Measurements from ENCODE around the gene NR6A1.
A peak's percentile ranks its signal among the peaks of the same experiment; 100 is the strongest.
"Not testable (repeated sequence)": the region's sequence is repeated elsewhere in the genome, so short reads cannot be mapped to it uniquely, and the experiment has no call there.

NR6A1 gene

DNA sequence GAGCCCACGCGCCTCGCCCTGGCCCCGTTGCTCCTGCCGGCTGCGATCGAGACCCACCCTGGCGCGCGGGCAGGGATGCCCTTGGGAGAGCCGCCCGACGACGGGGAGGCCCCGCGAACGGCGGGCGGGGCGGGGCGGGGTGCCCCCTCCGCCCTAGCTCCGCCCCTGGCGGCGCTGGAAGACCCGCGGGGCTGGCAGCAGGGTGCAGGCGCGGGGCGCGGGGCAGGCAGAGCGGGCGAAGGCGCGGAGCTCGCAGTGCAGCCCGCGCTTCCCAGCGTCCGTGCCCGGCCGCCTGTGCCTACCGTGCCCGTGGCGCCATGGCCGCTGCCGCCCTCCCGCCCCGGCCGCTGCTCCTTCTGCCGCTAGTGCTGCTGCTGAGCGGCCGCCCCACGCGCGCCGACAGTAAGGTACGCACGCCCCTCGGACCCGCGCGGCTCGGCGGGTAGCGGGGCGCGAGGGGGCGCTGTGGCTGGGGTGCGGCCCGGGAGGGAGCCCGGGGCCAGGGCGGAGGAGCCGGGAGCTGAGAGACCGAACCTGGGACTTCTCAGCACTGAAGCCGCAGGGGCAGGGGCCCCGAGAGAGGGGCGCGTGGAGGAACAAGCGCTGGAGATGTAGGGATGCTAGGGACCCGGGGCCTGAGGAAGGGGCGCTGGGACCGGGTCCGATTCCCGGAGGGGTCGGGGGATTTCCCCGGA, 6.0 kb upstream of the NR6A1 start, which contains the start of gene OLFML2A:
TSS of gene OLFML2A (plus strand) at position 180 of the 695 bp plus-strand sequence. CDS start at position 318, 138 bp downstream.
- DNase-seq (ENCODE audit: low spot score) = peak; percentile 53

DNA sequence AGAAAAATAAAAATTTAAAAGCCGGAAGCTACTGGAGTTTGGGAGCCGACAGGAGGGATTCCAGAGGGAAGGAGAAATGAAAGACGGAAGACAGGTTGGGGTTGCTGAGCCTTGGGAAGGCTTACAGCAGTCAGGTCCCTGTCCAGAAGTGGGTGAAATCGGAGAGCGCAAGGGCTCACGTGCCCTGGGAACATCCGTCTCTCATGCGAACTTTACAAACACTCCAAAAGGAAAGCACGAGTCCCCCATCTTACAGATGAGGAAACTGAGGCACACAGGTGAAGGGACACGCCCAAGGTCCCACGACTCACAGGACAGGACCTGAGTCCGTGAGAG, 5.5 kb upstream of the NR6A1 start:
- no peak for DNase-seq (ENCODE audit: low spot score)

DNA sequence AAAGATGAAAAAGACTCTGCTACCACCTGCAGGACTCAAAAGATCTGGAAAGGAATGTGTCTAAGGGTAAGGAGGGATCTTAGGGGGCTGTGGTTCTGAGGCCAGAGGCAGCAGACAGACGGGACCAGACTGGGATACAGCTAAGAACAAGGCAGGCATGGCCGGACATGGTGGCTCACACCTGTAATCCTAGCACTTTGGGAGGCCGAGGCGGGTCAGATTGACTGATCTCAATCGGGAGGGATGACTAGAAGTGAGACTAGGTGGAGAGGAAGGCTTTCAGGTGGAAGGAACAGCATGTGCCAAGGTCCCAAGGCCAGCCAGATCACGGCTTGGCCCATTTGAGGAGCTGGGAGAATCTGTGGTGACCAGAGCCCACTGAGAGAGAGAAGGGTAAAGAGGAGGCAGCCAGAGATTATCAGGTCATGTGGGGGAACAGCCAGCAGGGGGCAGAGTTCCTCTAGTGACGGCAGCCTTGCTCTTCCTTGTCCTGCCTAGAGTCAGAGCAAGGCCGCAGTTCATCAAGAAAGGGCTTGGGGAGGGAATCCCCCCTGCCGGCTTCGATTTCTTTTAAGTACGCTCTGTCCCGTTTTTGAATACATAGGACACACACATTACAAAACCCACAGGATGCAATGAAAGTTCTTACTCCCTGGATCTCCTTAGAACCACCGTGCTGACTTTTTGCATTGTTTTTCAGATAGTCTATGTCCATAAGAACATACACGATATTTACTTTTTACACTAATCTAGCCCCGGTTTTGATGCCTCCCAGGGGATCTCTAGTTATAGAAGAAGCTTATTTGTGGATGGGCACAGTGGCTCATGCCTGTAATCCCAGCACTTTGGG, 3.2 kb upstream of the NR6A1 start:
- peak; percentile 73 for DNase-seq (ENCODE audit: low spot score)

DNA sequence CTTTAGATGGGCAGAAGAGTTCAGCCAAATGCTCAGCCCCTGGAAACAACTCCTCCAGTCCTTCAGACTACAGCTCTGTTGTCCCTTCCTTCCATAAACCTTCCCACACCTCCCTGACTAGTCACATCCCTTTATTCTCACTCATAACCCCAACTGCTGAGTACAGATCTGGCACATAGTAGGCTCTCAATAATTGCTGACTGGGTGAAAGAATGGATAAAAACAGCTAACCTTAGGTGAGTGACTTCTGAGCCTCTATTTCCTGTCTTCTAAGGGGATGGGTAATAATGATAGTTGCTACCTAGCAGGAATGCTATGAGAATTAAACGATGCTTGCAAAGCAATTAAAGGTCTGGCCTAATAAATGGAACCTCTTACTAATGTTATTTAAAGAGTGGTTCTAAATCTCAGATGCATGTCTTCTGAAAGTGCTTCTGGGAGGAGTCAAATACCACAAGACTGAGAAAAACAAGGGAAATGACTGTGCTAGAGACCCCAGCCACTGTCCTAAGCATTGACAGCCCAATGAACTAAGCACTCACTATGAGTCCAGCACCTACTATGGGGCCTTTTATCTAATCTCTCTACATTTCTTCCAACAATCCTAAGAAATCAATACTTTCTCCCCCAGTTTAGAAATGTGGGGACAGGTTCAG, 2.5 kb upstream of the NR6A1 start:
- no peak for DNase-seq (ENCODE audit: low spot score)

DNA sequence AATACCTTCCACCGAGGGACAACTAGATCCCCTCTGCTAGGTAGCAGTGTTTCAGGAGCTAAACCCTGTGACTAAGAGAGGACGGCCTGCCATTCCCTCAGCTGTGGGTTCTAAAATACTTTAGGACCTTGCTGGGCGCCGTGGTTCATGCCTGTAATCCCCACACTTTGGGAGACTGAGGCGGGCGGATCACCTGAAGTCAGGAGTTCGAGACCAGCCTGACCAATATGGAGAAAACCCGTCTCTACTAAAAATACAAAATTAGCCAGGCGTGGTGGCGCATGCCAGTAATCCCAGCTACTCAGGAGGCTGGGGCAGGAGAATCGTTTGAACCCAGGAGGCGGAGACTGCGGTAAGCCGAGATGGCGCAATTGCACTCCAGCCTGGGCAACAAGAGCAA, 1.8 kb upstream of the NR6A1 start:
- DNase-seq (ENCODE audit: low spot score) = not testable (repeated sequence)

DNA sequence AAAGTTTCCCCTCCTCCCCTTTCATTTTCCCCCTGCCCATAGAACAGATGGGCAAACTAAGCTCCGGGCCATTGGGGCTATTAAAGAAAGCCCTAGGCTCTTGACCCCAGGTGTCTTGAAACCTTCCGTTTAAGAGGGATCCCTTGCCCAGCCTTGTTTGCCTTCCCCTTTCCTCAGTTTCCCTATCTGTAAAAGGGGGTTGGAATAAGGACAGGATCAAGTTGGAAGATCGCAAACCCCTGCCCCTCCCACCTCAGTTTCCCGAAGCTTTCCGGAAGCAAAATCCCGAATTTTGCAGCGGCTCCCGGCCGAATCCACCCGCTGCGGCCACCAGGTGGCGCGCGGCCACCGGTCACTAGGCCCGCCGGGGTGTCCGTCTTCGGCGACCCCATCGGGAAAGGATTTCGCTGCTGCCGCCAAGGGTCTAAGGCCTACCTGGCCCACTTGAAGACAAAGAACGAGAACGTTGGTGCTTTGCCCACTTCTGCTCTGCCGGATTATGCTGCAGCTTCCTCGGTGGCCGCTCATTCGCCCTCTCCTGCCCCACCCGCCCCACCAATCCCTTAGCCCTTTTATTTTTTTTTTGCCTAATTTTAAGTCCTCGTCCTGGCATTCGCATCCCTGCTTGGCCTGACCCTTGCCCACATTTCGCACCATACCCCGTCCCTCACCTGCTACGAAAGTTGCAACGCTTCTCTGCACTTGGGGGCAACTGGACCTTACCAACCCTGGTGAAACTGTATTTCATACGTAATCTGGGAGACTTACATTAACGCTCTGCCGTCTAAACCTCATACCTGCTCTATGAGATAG, 962 bp upstream of the NR6A1 start:
- DNase-seq (ENCODE audit: low spot score) = peak; percentile 81

DNA sequence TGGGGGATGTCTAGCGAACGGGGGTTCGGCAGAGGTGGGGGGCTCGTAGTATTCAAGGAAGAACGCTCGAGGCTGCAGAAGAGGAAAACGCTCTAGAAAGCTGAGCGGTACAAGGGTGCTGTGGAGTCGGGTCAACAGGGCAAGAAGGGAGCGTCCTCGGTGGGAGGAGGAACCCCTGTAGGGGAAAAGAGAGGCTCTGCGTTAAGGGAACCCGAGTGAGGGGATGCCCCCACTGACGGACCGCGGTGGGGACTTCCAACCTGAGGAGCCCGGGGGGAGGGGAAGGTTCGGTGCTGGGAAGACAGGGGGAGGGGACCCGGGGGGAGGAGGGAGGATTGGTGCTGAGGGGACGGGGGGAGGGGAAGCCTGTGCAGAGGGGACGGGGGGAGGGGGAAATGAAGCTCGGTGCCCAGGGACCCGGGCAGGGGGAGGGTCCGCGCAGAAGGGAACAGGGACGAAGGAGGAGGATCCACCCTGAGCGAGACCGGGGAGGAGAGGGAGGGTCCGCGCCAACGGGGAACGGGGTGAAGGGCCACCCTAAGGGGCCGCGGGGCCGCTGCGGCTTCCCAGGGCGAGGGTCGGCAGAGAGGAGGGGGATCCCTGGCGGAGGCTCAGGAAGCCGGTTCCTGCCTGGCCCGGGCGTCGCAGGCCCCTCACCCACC, 621 bp downstream of the NR6A1 start:
- peak; percentile 26 for DNase-seq (ENCODE audit: low spot score)

DNA sequence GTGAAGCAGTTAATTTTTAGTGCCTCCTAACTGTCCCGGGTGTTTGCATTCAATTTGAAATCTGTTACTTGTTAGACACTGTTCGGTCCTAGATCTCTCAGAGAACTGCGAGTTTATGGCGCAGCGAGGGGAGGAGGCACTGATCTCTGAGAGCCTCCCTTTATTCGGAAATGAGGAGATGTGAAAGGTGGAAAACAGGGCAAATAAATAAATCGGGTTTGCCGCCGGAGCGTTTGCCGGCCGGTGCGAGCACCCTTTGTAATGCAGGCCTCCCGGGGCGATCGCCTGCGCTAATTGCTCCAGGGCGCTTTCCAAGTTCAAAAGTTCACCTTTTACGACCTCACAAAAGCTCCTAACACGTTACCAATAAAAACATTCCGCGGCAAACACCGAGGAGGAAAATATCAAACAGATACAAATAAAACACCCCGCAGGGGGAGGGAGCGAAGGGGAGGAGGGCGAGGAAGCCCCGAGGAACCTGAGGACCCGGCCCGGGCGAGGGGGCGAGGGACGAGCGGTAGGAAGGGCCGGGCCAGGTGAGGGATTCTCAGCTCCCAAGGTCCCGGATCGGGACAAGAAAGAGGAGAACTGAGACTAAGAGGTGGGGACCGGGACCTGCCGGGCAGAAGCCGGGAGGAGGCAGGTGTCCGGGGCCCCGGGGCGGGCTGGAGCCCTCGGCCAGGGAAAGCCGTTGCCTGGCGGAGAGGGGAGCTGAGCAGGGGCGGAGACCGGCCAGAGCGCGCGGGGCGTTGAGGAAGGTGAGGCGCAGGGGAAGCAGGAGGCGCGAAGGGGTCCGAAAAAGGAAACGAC, 1.4 kb downstream of the NR6A1 start:
- peak; percentile 80 for DNase-seq (ENCODE audit: low spot score)

DNA sequence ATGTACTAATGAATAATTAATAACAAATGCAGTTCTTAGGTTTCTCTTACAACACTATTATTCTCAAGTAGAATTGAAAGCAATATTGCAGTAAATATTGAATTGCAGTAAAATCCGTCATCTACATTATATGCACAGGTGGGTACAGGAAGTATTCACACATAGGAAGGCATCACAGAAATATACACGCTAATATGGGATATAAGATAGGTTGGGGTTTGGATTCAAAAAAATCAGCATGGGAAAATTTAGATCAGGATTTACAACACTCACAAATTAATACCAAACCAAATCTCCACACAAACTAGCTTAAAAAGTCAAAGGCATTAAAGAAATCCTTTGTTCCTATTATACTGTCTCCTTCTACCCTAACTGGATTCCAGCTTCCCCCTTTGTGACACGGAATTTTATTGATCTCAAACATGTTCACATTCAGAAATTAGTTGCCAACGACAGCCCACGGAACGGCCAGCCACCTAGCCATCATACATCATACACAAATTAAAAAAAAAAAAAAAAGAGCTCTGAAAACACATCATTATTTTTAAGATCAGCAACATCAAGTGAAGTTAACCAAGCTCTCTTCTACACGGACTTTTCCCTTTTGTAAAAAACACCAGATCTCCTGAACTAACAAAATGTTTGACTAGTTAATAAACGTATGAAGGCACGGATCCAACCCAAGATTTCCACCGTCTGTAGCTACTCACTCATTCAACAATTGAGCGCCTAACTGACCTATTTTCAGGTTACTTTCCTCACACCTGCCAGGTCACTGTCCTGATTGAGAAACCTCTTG, 2.2 kb downstream of the NR6A1 start:
- DNase-seq (ENCODE audit: low spot score) = no peak

DNA sequence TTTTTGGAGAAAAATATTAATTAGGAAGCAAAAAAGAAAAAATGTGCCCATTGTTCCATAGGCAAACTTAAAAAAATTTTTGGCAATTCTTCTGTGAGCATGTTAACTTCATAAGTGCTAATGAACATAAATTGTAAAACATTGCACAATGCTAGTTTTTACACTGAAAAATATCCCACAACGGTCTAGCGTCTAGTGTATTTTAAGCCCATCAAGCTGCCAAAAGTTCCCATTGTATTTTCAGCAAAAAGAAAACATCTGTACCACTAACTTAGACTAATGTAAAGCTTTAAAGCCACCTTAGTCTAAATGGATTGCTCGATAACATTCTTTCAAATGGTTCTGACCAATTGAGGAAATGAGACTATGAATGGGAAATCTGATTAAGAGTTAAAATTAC, 2.8 kb downstream of the NR6A1 start:
- no peak for DNase-seq (ENCODE audit: low spot score)

DNA sequence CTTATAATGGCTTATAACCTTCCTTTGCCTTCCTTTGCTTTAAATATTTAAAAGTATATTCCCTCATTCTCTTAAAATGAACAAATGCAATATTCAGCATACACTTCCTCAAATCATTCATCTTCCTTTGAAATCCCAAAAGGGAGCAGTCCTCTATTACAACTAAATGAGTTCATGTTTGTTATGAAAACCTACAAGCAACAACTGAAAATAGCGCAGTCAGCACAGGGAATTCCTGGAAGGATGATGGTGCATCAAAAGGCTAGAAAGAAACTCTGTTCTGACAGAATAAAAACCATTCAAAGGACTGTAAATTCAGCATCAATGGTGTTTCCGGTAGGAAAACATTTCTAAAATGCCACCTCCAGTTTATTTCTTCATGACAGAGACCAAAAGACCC, 3.3 kb downstream of the NR6A1 start:
- no peak for DNase-seq (ENCODE audit: low spot score)

DNA sequence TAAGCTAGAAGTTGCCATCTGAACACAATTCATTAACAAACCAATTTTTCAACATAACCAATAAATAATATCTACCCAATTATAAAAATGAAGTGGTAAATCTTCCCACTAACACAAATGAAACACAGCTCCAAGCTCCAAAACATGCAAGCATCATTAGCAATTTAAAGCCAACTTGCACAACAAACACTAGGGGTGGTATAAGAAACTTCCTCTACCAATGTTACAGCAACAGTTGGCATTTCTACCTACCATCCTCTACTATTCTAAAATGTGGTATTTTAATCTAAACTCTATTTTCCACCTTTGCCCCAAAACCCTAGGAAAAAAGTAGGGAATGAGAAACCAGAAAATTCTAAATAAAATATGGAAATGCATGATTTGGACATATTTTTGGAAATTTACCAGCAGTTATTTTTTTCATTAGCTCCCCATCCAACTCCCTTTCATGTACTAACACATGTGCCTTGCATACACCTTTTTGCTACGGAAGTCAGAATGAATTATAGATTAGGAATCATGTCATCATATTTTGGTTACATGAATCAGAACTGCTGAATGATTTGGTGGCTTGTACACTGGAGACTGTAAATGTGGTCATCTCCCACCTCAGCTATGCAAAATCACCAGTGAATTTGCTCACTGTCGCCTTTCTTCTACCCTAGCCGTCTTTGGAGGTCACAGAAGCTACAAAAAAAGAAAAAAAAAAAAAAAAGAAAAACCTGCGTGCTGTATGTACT, 4.1 kb downstream of the NR6A1 start:
- no peak for DNase-seq (ENCODE audit: low spot score)

DNA sequence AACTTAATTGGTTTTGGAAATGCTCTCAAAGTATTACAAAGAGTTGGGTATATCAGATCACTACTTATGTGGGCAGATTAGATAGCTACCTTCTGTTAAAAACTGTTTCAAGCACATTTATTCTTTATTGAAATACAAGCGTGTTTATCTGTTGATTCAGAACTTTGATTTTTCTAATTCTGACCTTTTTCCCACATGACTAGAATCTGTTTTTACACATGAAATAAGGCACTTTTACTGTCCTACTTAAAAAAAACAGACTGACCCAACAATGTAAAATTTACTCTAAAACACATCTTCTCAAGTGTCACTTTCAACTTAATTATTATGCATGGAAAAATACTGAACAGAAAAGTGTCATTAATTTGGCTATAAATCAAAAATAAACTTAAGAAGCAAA, 4.8 kb downstream of the NR6A1 start:
- DNase-seq (ENCODE audit: low spot score) = no peak

DNA sequence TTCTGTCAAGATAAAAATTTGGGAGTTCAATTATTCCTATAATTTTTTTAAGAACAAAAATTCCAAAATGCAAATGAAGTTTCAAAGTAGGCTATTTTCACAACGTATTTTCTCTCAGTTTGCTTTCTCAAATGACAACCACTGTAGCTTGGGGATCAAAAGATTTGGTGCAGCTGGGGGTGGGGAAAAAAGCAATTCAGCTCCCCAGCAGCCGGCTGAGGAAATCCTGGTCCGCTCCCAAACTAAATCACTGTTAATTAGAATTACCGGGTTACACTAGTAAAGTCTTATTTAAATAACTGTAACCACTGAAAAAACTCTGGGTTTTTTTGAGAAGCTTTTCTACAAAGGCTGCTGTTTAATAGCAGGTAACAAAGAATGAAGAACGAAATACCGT, 5.7 kb downstream of the NR6A1 start:
- DNase-seq (ENCODE audit: low spot score) = no peak

DNA sequence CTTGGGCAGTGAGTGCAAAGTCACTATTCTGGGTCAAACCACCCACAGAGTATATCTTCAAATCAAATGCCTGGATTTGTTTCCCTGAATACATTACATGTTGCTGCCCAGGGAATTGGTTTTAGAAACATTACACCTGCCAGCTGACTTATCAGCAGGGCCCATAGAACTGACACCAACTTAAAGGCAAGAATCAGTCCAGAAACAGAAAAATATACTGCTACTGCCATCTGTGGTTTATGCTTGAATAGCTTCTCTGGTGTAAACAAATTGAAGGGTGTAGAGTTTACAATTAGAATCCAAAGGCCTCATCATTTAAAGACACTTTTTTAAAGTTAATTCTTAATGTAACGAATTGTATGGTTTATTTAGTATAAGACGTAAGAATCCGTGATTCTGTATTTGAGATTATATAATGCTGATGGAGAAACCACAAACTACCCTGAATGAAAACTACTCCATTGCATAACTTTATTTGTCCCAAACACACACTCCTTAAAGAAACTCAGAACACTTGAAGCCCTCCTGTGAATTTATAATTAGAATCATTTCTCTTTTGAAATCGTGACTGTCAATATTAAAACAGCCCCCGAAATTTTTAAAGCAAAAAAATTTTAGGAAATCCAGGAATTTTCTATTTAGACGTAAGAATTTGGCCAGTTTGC, 6.2 kb downstream of the NR6A1 start:
- no peak for DNase-seq (ENCODE audit: low spot score)

DNA sequence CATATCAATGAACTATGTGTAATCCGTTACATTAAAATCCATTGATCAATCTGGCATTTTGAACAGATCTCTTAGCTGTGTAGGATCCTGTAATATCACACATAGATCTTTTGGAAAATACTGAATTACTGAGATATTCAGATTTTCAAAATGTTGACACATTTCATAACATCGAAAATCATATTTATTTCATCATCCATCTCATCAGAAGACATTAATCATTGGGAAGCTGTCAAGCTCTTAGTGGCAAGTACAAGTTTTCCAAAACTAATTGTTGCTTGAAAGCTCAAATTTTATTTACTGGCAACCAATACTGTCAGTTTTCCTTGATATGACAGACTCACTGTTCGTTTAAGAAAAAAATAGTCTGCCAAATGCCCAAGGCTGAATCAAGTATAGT, 8.5 kb downstream of the NR6A1 start:
- no peak for DNase-seq (ENCODE audit: low spot score)

DNA sequence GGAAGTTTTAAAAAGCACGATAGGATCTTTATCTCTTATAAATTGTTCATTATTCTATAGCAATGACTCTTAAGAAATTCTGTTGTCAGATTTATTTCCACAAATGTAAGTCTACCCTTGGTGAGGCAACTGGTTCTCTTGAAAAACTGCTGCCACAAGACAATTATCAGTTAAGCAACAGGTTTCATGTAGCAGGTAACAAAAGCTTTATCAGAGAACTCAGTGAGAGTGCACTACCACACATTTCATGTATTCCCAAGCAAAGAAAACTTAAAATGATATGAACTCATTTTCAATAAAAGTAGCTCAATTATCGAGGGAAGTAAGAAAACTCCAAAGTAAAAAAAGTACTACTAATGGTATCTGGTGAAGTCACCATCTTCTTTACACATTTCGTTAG, 9.4 kb downstream of the NR6A1 start:
- no peak for DNase-seq (ENCODE audit: low spot score)

DNA sequence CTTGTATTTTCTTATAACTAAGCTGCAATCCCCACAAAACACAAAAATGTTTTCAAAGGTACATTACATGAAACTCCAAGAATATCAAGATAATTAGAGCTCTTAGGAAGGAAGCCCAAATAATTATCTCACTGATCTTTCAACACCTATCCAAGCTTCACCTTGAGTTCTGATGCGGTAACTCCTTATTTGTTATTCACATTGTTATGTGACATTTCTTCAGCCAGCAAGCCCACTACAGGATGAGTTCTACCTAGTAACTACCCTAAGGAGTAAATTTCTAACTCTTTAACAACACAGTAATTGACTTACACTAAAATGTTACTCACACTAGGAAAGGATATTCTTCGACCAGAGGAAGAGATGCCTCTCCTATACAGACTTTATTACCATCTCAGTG, 9.9 kb downstream of the NR6A1 start:
- no peak for DNase-seq (ENCODE audit: low spot score)

DNA sequence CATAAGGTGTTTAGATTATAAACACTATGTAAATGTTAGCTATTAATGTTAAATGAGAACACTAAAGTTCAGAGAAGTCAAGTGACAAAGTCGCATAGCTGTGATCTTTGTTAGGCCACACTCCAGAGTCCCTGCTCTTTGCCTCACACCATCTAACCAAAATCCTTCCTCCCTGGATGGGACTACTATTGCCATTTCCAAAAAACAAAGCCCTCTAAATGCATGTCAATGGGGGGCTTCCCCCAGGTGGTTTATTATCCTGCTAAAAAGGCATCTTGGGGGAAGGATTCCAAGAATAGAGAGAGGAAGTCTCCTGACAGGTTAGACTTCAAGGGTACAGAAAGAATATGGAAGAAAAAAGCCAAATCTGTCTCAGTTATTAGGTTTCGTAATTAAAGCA, 10.4 kb downstream of the NR6A1 start:
- no peak for DNase-seq (ENCODE audit: low spot score)

Measured in LoVo (cell line).